Endothelial cell of umbilical vein (primary cell): ENCODE measurements around the gene PALD1. TPM values are rescaled to one million over a fixed set of nuclear protein-coding genes. Genes with fewer than 3 reads are reported as not detected.
"Not testable (repeated sequence)": the region's sequence is repeated elsewhere in the genome, so short reads cannot be mapped to it uniquely, and the experiment has no call there.

Experiments used
- BruUV-seq: library from RNA; stranded (reverse); fragments of 400-500 nt; replicated peaks from 2 replicates; lab custom pipeline; 2021; lab: Mats Ljungman, UMichigan
- CTCF ChIA-PET: fragments of 300-600, 350-600 bp; sonication (Branson Sonifier 250); formaldehyde crosslinking; loops from one replicate; lab custom pipeline; 2021; ENCODE audit warnings: antibody characterized with exemption, inconsistent platforms; lab: Charles Lee
- POLR2A ChIA-PET: fragments of 300-600, 350-600 bp; sonication (Branson Sonifier 250); formaldehyde crosslinking; loops from one replicate; lab custom pipeline; 2021; ENCODE audit warnings: antibody characterized with exemption, inconsistent platforms; lab: Charles Lee
- DNase-seq: peaks from one replicate; pipeline ENCODE4 v3.0.0-alpha.2; 2011; ENCODE audit warnings: low read depth, low spot score
- FAIRE-seq: peaks from 2 replicates; lab custom pipeline; 2011; peaks lifted over from hg19 to GRCh38; lab: Jason Lieb, UNC
- H2AFZ ChIP-seq: 2 replicates; pipeline ENCODE4 v1.6.0; 2012; ENCODE audit warnings: low read depth, low read length, control low read depth, inconsistent platforms
- H3K27ac ChIP-seq: 2 replicates; pipeline ENCODE4 v1.5.1; 2011; ENCODE audit warnings: low read depth, mild to moderate bottlenecking, control low read depth, low read length, moderate library complexity; ENCODE audit not compliant: insufficient read depth
- H3K27me3 ChIP-seq, 2 experiments: 2 replicates each; pipeline versions ENCODE4 v1.6.0 to v1.6.1; 2011; ENCODE audit warnings: low read length in 2 of 2, mixed read lengths in 1 of 2; ENCODE audit not compliant: control insufficient read depth in 2 of 2, insufficient read depth in 2 of 2
- H3K36me3 ChIP-seq, 2 experiments: 2 replicates in 1 of 2; 3 replicates in 1 of 2; pipeline ENCODE4 v1.5.1; 2011; ENCODE audit warnings: low read length in 2 of 2, mild to moderate bottlenecking in 1 of 2, moderate library complexity in 1 of 2; ENCODE audit not compliant: control insufficient read depth in 2 of 2, insufficient read depth in 2 of 2; ENCODE audit errors: extremely low read depth in 1 of 2
- H3K4me1 ChIP-seq: 3 replicates; pipeline ENCODE4 v1.5.1; 2011; ENCODE audit warnings: mild to moderate bottlenecking, low read length; ENCODE audit not compliant: control insufficient read depth, insufficient read depth; ENCODE audit errors: extremely low read depth
- H3K4me2 ChIP-seq: 2 replicates; pipeline ENCODE4 v1.6.1; 2011; ENCODE audit warnings: low read length, control low read depth, mixed read lengths; ENCODE audit not compliant: insufficient read depth
- H3K4me3 ChIP-seq, 3 experiments: fragments of 200-600 bp in 1 of 3; sonication (generic), shearing (Covaris generic) in 1 of 3; replicated peaks in 1 of 3; 2 replicates each; pipeline ENCODE4 v1.5.1; 2011 to 2016; ENCODE audit warnings: control low read depth in 3 of 3, low read length in 3 of 3, mild to moderate bottlenecking in 2 of 3, inconsistent platforms in 1 of 3, low read depth in 1 of 3, moderate library complexity in 1 of 3; ENCODE audit not compliant: insufficient read depth in 1 of 3
- H3K79me2 ChIP-seq: 2 replicates; pipeline ENCODE4 v1.6.0; 2012; ENCODE audit warnings: low read length, inconsistent platforms; ENCODE audit not compliant: control insufficient read depth, insufficient read depth
- H3K9ac ChIP-seq: replicated peaks from 2 replicates; pipeline ENCODE3; 2011; ENCODE audit warnings: low read length, control low read depth; ENCODE audit not compliant: insufficient read depth; ENCODE audit errors: extremely low read depth
- H3K9me1 ChIP-seq: replicated peaks from 3 replicates; pipeline ENCODE4 v1.6.0; 2011; ENCODE audit warnings: mild to moderate bottlenecking, low read length; ENCODE audit not compliant: control insufficient read depth, insufficient read depth; ENCODE audit errors: extremely low read depth
- H3K9me3 ChIP-seq: replicated peaks from 2 replicates; pipeline ENCODE4 v1.5.1; 2012; ENCODE audit warnings: low read length, inconsistent platforms; ENCODE audit not compliant: control insufficient read depth, insufficient read depth
- H4K20me1 ChIP-seq: replicated peaks from 2 replicates; pipeline ENCODE3; 2011; ENCODE audit warnings: mild to moderate bottlenecking, low read length; ENCODE audit not compliant: control insufficient read depth, insufficient read depth; ENCODE audit errors: extremely low read depth
- EZH2 ChIP-seq: IDR thresholded peaks from 2 replicates; pipeline ENCODE4 v1.6.1; 2012; ENCODE audit warnings: borderline replicate concordance, low read depth, mild to moderate bottlenecking, moderate library complexity, low read length, inconsistent platforms; ENCODE audit not compliant: severe bottlenecking
- MYC ChIP-seq: IDR thresholded peaks from one replicate; pipeline ENCODE4 v1.6.1; 2011; ENCODE audit warnings: mild to moderate bottlenecking, low read depth, low read length
- POLR2A ChIP-seq: IDR thresholded peaks from 2 replicates; pipeline ENCODE4 v1.6.1; 2012; ENCODE audit warnings: low read depth, mild to moderate bottlenecking, control low read depth, low read length
- POLR2AphosphoS5 ChIP-seq: IDR thresholded peaks from 2 replicates; pipeline ENCODE4 v1.6.1; 2012; ENCODE audit warnings: low read depth, mild to moderate bottlenecking, control low read depth, low read length, moderate library complexity; ENCODE audit not compliant: insufficient read depth
- dilution Hi-C: fragments of 300-500 bp; cut with MboI; formaldehyde crosslinking; loops from one replicate; pipeline ENCODE4 v1.15.0; 2019; ENCODE audit warnings: low sequenced_read_pairs; ENCODE audit not compliant: extremely low pct_ligation_motif_present
- intact Hi-C: fragments of 100-400 bp; cut with micrococcal nuclease; formaldehyde crosslinking; loops from one replicate; pipeline ENCODE4 v1.10.0; 2022
- polyA plus RNA-seq, 4 experiments: library from polyadenylated mRNA; depleted of rRNA in 3 of 4; stranded (reverse) in 3 of 4; unstranded in 1 of 4; fragments of >200 nt; gene quantifications; 2 replicates each; pipeline versions ENCODE4 v1.2.1 to v1.2.3, GENCODE V29; 2011 to 2012; ENCODE audit warnings: missing spikeins in 1 of 4
- total RNA-seq: library from RNA; stranded (reverse); gene quantifications from 2 replicates; pipeline ENCODE4 v1.2.3, GENCODE V29; 2021
- TF ChIP-seq, protein P1 (sequence below): IDR thresholded peaks from 2 replicates; pipeline ENCODE4 v1.6.1; 2011; ENCODE audit not compliant: insufficient read depth, insufficient read length

The PALD1 gene
- total and polyA plus RNA-seq, 2 donors (not counting 3 experiments of a cell fraction or from before 2014, with no cell fraction given): 16.6 to 73.3 TPM

DNA sequence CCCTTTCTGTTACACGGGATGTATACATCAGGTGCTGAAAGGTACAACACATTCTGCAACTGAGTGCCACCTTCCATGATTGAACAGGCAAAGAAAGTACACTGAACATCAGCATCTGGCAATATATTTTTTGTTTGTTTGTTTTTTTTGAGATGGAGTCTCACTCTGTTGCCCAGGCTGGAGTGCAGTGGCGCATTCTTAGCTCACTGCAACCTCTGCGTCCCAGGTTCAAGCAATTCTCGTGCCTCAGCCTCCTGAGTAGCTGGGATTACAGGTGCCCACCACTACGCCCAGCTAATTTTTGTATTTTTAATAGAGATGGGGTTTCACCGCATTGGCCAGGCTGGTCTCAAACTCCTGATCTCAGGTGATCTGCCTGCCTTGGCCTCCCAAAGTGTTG lies 5.3 kb downstream of the PALD1 start:
- H4K20me1 ChIP-seq, FAIRE-seq, H3K36me3 ChIP-seq, dilution Hi-C loops, POLR2A ChIA-PET, DNase-seq, H3K27ac ChIP-seq, H3K9ac ChIP-seq, H3K4me2 ChIP-seq, BruUV-seq, H3K9me1 ChIP-seq, H3K79me2 ChIP-seq, intact Hi-C loops, H3K9me3 ChIP-seq, H3K4me3 ChIP-seq, H3K27me3 ChIP-seq, H2AFZ ChIP-seq: not testable (repeated sequence)
- CTCF ChIA-PET: interaction anchor here (3.1 kb wide), 1 partner anchor 22 kb away, joined by 11 read pairs; no protein-coding TSS in a partner anchor
- H3K4me1 ChIP-seq: peaks cover 34% of the 10 kb centered on the region

DNA sequence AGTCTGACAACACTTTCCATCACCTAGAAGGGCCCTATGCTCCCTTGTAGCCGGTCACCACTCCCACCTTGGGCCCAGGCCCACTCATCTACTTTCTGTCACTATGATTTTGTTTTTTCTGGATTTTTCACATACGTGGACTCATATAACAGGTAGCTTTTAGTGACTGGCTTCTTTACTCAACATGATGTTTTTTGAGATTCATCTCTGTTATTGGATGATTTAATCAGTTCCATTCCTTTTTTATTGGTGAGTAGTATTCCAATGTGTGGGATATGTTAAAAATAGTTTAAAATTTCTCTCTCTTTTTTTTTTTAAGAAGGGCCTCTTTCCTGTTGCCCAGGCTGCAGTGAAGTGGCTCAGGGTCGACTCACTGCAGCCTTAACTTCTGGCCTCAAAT lies 9.3 kb downstream of the PALD1 start:
- POLR2A ChIA-PET: no interaction called here
- CTCF ChIA-PET: interaction anchor here (1.4 kb wide), 1 partner anchor 9 kb away, joined by 3 read pairs; the partner anchor contains the start of gene PALD1
- no peaks in the 10 kb centered on the region for H4K20me1 ChIP-seq

More for the DNA sequence above, 9.3 kb downstream of the PALD1 start:
- no peak overlapping the region for H2AFZ ChIP-seq
- no peak overlapping the region for H3K4me3 ChIP-seq
- H3K27me3 ChIP-seq: no peaks in the 10 kb centered on the region
- TF ChIP-seq MYC (no peak), POLR2A (no peak), POLR2AphosphoS5 (no peak), EZH2 (no peak)
- TF ChIP-seq, protein P1, sequence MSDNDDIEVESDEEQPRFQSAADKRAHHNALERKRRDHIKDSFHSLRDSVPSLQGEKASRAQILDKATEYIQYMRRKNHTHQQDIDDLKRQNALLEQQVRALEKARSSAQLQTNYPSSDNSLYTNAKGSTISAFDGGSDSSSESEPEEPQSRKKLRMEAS: no peak
- dilution Hi-C loops: no loop called here
- no peaks in the 10 kb centered on the region for H3K36me3 ChIP-seq
- no peak overlapping the region for H3K4me2 ChIP-seq
- H3K9me1 ChIP-seq: no peaks in the 10 kb centered on the region
- H3K27ac ChIP-seq: no peak overlapping the region
- no TSS peak for BruUV-seq
- H3K79me2 ChIP-seq: peaks cover 1% of the 10 kb centered on the region
- intact Hi-C loops: no loop called here
- no peaks in the 10 kb centered on the region for H3K9me3 ChIP-seq
- H3K9ac ChIP-seq: no peak overlapping the region
- no peak for FAIRE-seq
- peaks cover 6% of the 10 kb centered on the region for H3K4me1 ChIP-seq
- no peak for DNase-seq
